Neural progenitor cell (in vitro differentiated cells): ENCODE results near the gene TMEM52B. TPM values are rescaled to one million over a fixed set of nuclear protein-coding genes. Genes with fewer than 3 reads are reported as not detected.
"Not testable (repeated sequence)": the region's sequence is repeated elsewhere in the genome, so short reads cannot be mapped to it uniquely, and the experiment has no call there.

ENCODE experiments used
- DNase-seq: peaks from one replicate; pipeline ENCODE4 v3.0.0-alpha.2; 2016; ENCODE audit warnings: low spot score
- H2AFZ ChIP-seq: fragments of 200-600 bp; sonication (generic); replicated peaks from 2 replicates; pipeline ENCODE4 v1.6.1; 2016; ENCODE audit warnings: antibody characterized with exemption
- H3F3A ChIP-seq: fragments of 200-600 bp; sonication (generic); 2 replicates; pipeline ENCODE4 v1.6.1; 2016; ENCODE audit warnings: antibody characterized with exemption, low read depth
- H3K27ac ChIP-seq: fragments of 200-600 bp; sonication (generic); 2 replicates; pipeline ENCODE4 v1.5.1; 2016; ENCODE audit warnings: mild to moderate bottlenecking
- H3K27me3 ChIP-seq: fragments of 200-600 bp; sonication (generic); 2 replicates; pipeline ENCODE4 v1.6.1; 2016; ENCODE audit warnings: mild to moderate bottlenecking, moderate library complexity
- H3K36me3 ChIP-seq: fragments of 200-600 bp; sonication (generic); 2 replicates; pipeline ENCODE4 v1.5.1; 2016
- H3K4me1 ChIP-seq: fragments of 200-600 bp; sonication (generic); 2 replicates; pipeline ENCODE4 v1.6.1; 2016; ENCODE audit warnings: mixed run types
- H3K4me2 ChIP-seq: fragments of 200-600 bp; sonication (generic); 2 replicates; pipeline ENCODE4 v1.6.1; 2016
- H3K4me3 ChIP-seq: fragments of 200-600 bp; sonication (generic); 2 replicates; pipeline ENCODE4 v1.5.1; 2016
- H3K79me2 ChIP-seq: fragments of 200-600 bp; sonication (generic); 2 replicates; pipeline ENCODE4 v1.6.1; 2016; ENCODE audit warnings: low read depth
- H3K9ac ChIP-seq: fragments of 200-600 bp; sonication (generic); 2 replicates; pipeline ENCODE4 v1.6.1; 2016
- H3K9me3 ChIP-seq: fragments of 200-600 bp; sonication (generic); 2 replicates; pipeline ENCODE4 v1.5.1; 2016; ENCODE audit warnings: low read depth
- H4K20me1 ChIP-seq: fragments of 200-600 bp; sonication (generic); 2 replicates; pipeline ENCODE4 v1.6.1; 2016; ENCODE audit warnings: low read depth
- H3K27ac Mint-ChIP-seq: 3 replicates; pipeline ENCODE4 v1.8.0; 2021; ENCODE audit warnings: mixed read lengths
- H3K27me3 Mint-ChIP-seq: 2 replicates; pipeline ENCODE4 v1.8.0; 2022; ENCODE audit warnings: low read depth, mild to moderate bottlenecking, inconsistent platforms, moderate library complexity, mixed read lengths; ENCODE audit not compliant: insufficient read depth
- H3K36me3 Mint-ChIP-seq: 3 replicates; pipeline ENCODE4 v1.8.0; 2021; ENCODE audit warnings: mixed read lengths
- H3K4me1 Mint-ChIP-seq: 3 replicates; pipeline ENCODE4 v1.8.0; 2021; ENCODE audit warnings: mixed read lengths
- H3K4me3 Mint-ChIP-seq: 3 replicates; pipeline ENCODE4 v1.8.0; 2021; ENCODE audit warnings: mild to moderate bottlenecking, moderate library complexity, mixed read lengths
- H3K9me3 Mint-ChIP-seq: 3 replicates; pipeline ENCODE4 v1.8.0; 2020; ENCODE audit warnings: mixed read lengths
- EZH2 ChIP-seq: fragments of 200-600 bp; sonication (generic); IDR thresholded peaks from 2 replicates; pipeline ENCODE4 v1.6.1; 2017; ENCODE audit warnings: antibody characterized with exemption, mild to moderate bottlenecking, moderate library complexity
- EZH2phosphoT487 ChIP-seq: fragments of 200-600 bp; sonication (generic); IDR thresholded peaks from 2 replicates; pipeline ENCODE4 v1.6.1; 2017; ENCODE audit warnings: antibody characterized with exemption
- total RNA-seq: library from RNA; depleted of rRNA; stranded (reverse); fragments of >200 nt; gene quantifications from 2 replicates; pipeline ENCODE4 v1.2.3, GENCODE V29; 2015; ENCODE audit warnings: low replicate concordance
- TF ChIP-seq, protein P1 (sequence below): fragments of 200-600 bp; sonication (generic); IDR thresholded peaks from 2 replicates; pipeline ENCODE4 v1.5.1; 2017; ENCODE audit warnings: antibody characterized with exemption, mild to moderate bottlenecking

The TMEM52B gene
- total RNA-seq, 1 donor from 2014 or later = not detected

GRCh38 chr12:10214895-10215267, 36.0 kb downstream of the TMEM52B start:
- peak overlapping the region; percentile 76 for H3K4me3 ChIP-seq
- no peak overlapping the region for H3K27ac ChIP-seq
- H3K4me2 ChIP-seq = peak overlapping the region; percentile 88
- no peak overlapping the region for H3K9ac ChIP-seq
- H3F3A ChIP-seq = peaks cover 30% of the 10 kb centered on the region
- peaks cover 7% of the 10 kb centered on the region for H3K4me1 ChIP-seq
- H3K36me3 ChIP-seq = no peaks in the 10 kb centered on the region
- no peaks in the 10 kb centered on the region for H3K9me3 ChIP-seq
- peaks cover 16% of the 10 kb centered on the region for H3K4me1 Mint-ChIP-seq
- H4K20me1 ChIP-seq = peaks cover 18% of the 10 kb centered on the region
- no peak for DNase-seq
- H3K27me3 Mint-ChIP-seq = peaks cover 9% of the 10 kb centered on the region
- no peaks in the 10 kb centered on the region for H3K9me3 Mint-ChIP-seq
- no peak overlapping the region for H3K27ac Mint-ChIP-seq
- H2AFZ ChIP-seq = no peak overlapping the region
- no peak for TF ChIP-seq EZH2
- no peak for TF ChIP-seq EZH2phosphoT487
- TF ChIP-seq, protein P1, sequence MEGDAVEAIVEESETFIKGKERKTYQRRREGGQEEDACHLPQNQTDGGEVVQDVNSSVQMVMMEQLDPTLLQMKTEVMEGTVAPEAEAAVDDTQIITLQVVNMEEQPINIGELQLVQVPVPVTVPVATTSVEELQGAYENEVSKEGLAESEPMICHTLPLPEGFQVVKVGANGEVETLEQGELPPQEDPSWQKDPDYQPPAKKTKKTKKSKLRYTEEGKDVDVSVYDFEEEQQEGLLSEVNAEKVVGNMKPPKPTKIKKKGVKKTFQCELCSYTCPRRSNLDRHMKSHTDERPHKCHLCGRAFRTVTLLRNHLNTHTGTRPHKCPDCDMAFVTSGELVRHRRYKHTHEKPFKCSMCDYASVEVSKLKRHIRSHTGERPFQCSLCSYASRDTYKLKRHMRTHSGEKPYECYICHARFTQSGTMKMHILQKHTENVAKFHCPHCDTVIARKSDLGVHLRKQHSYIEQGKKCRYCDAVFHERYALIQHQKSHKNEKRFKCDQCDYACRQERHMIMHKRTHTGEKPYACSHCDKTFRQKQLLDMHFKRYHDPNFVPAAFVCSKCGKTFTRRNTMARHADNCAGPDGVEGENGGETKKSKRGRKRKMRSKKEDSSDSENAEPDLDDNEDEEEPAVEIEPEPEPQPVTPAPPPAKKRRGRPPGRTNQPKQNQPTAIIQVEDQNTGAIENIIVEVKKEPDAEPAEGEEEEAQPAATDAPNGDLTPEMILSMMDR = no peak
- H3K4me3 Mint-ChIP-seq = peak overlapping the region; percentile 95
- H3K79me2 ChIP-seq = peaks cover 28% of the 10 kb centered on the region
- H3K27me3 ChIP-seq = no peaks in the 10 kb centered on the region
- peaks cover 3% of the 10 kb centered on the region for H3K36me3 Mint-ChIP-seq

GRCh38 chr12:10215436-10215835, 36.6 kb downstream of the TMEM52B start:
- Mint-ChIP-seq H3K27ac (no peak overlapping the region), H3K9me3 (no peaks in the 10 kb centered on the region), H3K36me3 (peaks cover 3% of the 10 kb centered on the region), H3K4me3 (no peak overlapping the region), H3K27me3 (peaks cover 9% of the 10 kb centered on the region), H3K4me1 (peaks cover 16% of the 10 kb centered on the region)
- no peaks in the 10 kb centered on the region for H3K27me3 ChIP-seq
- no peak overlapping the region for H3K4me3 ChIP-seq
- H3K4me2 ChIP-seq = no peak overlapping the region
- H3F3A ChIP-seq = peaks cover 30% of the 10 kb centered on the region
- peaks cover 7% of the 10 kb centered on the region for H3K4me1 ChIP-seq
- no peak for DNase-seq
- TF ChIP-seq EZH2 = no peak
- TF ChIP-seq, protein P1 = no peak
- H3K9me3 ChIP-seq = no peaks in the 10 kb centered on the region
- peaks cover 18% of the 10 kb centered on the region for H4K20me1 ChIP-seq
- no peak overlapping the region for H3K27ac ChIP-seq
- no peak overlapping the region for H3K9ac ChIP-seq
- no peak overlapping the region for H2AFZ ChIP-seq
- peaks cover 28% of the 10 kb centered on the region for H3K79me2 ChIP-seq
- H3K36me3 ChIP-seq = no peaks in the 10 kb centered on the region

- not testable (repeated sequence) for H3K27ac ChIP-seq, H3K9me3 Mint-ChIP-seq, DNase-seq, H3K4me1 ChIP-seq, H3K4me3 ChIP-seq, H3K27me3 ChIP-seq, H3K36me3 Mint-ChIP-seq, H3K4me3 Mint-ChIP-seq, H3K27ac Mint-ChIP-seq, H3K27me3 Mint-ChIP-seq, H3K36me3 ChIP-seq, H3K9me3 ChIP-seq, H3K4me2 ChIP-seq, H2AFZ ChIP-seq, H3K9ac ChIP-seq
- H3K4me1 Mint-ChIP-seq = peaks cover 16% of the 10 kb centered on the region
- H4K20me1 ChIP-seq = peaks cover 18% of the 10 kb centered on the region
- peaks cover 30% of the 10 kb centered on the region for H3F3A ChIP-seq
- H3K79me2 ChIP-seq = peaks cover 28% of the 10 kb centered on the region
Observed at GRCh38 chr12:10215946-10216345, 37.1 kb downstream of the TMEM52B start.

- H3K27ac ChIP-seq = no peak overlapping the region
- H3K9ac ChIP-seq = no peak overlapping the region
- no peak overlapping the region for H2AFZ ChIP-seq
- Mint-ChIP-seq H3K27ac (no peak overlapping the region), H3K27me3 (peaks cover 6% of the 10 kb centered on the region), H3K36me3 (peaks cover 26% of the 10 kb centered on the region), H3K4me1 (peaks cover 16% of the 10 kb centered on the region), H3K4me3 (no peak overlapping the region), H3K9me3 (no peaks in the 10 kb centered on the region)
- DNase-seq = no peak
- no peak overlapping the region for H3K4me3 ChIP-seq
- H4K20me1 ChIP-seq = peaks cover 18% of the 10 kb centered on the region
- peaks cover 28% of the 10 kb centered on the region for H3K79me2 ChIP-seq
- H3F3A ChIP-seq = peaks cover 21% of the 10 kb centered on the region
- no peak for TF ChIP-seq EZH2phosphoT487
- TF ChIP-seq, protein P1 = no peak
- TF ChIP-seq EZH2 = no peak
- H3K36me3 ChIP-seq = no peaks in the 10 kb centered on the region
- H3K9me3 ChIP-seq = no peaks in the 10 kb centered on the region
- no peak overlapping the region for H3K4me2 ChIP-seq
- no peaks in the 10 kb centered on the region for H3K27me3 ChIP-seq
- H3K4me1 ChIP-seq = peaks cover 7% of the 10 kb centered on the region
Observed at GRCh38 chr12:10218021-10218420, 39.2 kb downstream of the TMEM52B start.
